WTC11 (cell line): ENCODE results near the gene SH3RF2. TPM values are rescaled to one million over a fixed set of nuclear protein-coding genes. Genes with fewer than 3 reads are reported as not detected.

Source experiments
- total RNA-seq: library from RNA; stranded (reverse); gene quantifications from 3 replicates; pipeline ENCODE4 v1.2.3, GENCODE V29; 2021

SH3RF2 gene
- total RNA-seq, 1 experiment from 2014 or later, result 0.83 TPM

Other genes with a start within 250 kb of the SH3RF2 start
- gene PRELID2, start 101.2 kb upstream of the SH3RF2 start, total RNA-seq, result 10.0 to 16.2 TPM (median 14.5 TPM) in 3 replicates
- gene GRXCR2, start 63.6 kb upstream of the SH3RF2 start, total RNA-seq, result not detected in 3 replicates
- 0.30 to 0.77 TPM (median 0.55 TPM) in 3 replicates for gene PLAC8L1, start 169.0 kb downstream of the SH3RF2 start, total RNA-seq
- gene LARS1, start 246.1 kb downstream of the SH3RF2 start, total RNA-seq, result 248 to 270 TPM (median 264 TPM) in 3 replicates